Mesenchymal stem cell (in vitro differentiated cells and primary cell): ENCODE measurements around the gene GRP.

Experiments used
- DNase-seq: peaks from one replicate; pipeline ENCODE4 v3.0.0-alpha.2; 2013
- H2AFZ ChIP-seq: one replicate; pipeline ENCODE4 v1.6.1; 2013; ENCODE audit warnings: low read depth, mild to moderate bottlenecking, control low read depth, inconsistent platforms, low read length, moderate library complexity
- H2AK5ac ChIP-seq: 2 replicates; pipeline ENCODE4 v1.6.1; 2013; ENCODE audit warnings: low read length, moderate library complexity, mild to moderate bottlenecking, inconsistent platforms; ENCODE audit not compliant: severe bottlenecking
- H2BK120ac ChIP-seq: one replicate; pipeline ENCODE4 v1.6.1; 2013; ENCODE audit warnings: low read depth, mild to moderate bottlenecking, inconsistent platforms, low read length, moderate library complexity
- H2BK12ac ChIP-seq, 2 experiments: one replicate each; pipeline ENCODE4 v1.6.1; 2013; ENCODE audit warnings: inconsistent platforms in 2 of 2, low read length in 2 of 2, mild to moderate bottlenecking in 2 of 2, moderate library complexity in 2 of 2, control low read depth in 1 of 2
- H2BK15ac ChIP-seq: one replicate; pipeline ENCODE4 v1.6.1; 2013; ENCODE audit warnings: mild to moderate bottlenecking, low read depth, inconsistent platforms; ENCODE audit not compliant: poor library complexity, severe bottlenecking
- H2BK5ac ChIP-seq: 2 replicates; pipeline ENCODE4 v1.6.1; 2013; ENCODE audit warnings: low read depth, mild to moderate bottlenecking, low read length, control low read depth, inconsistent platforms; ENCODE audit not compliant: poor library complexity, severe bottlenecking
- H3K14ac ChIP-seq, 2 experiments: one replicate each; pipeline ENCODE4 v1.6.1; 2013; ENCODE audit warnings: inconsistent platforms in 2 of 2, low read length in 2 of 2, control low read depth in 1 of 2, mild to moderate bottlenecking in 1 of 2, moderate library complexity in 1 of 2
- H3K18ac ChIP-seq, 2 experiments: one replicate each; pipeline ENCODE4 v1.6.1; 2013; ENCODE audit warnings: inconsistent platforms in 2 of 2, low read length in 2 of 2, control low read depth in 1 of 2, low read depth in 1 of 2, mild to moderate bottlenecking in 1 of 2
- H3K23ac ChIP-seq, 2 experiments: one replicate each; pipeline ENCODE4 v1.6.1; 2013; ENCODE audit warnings: inconsistent platforms in 2 of 2, low read length in 2 of 2, mild to moderate bottlenecking in 2 of 2, moderate library complexity in 2 of 2, control low read depth in 1 of 2
- H3K27ac ChIP-seq: 2 replicates; pipeline ENCODE4 v1.5.1; 2013; ENCODE audit warnings: mild to moderate bottlenecking, moderate library complexity, low read length, control low read depth, inconsistent platforms; ENCODE audit not compliant: poor library complexity, severe bottlenecking
- H3K27me3 ChIP-seq, 2 experiments: 2 replicates each; pipeline versions ENCODE4 v1.6.1 to v1.7.0; 2013; ENCODE audit warnings: low read length in 2 of 2, mild to moderate bottlenecking in 2 of 2, moderate library complexity in 2 of 2, control low read depth in 1 of 2, inconsistent platforms in 1 of 2; ENCODE audit not compliant: control insufficient read depth in 1 of 2, insufficient read depth in 1 of 2
- H3K36me3 ChIP-seq, 2 experiments: 2 replicates each; pipeline versions ENCODE4 v1.6.1 to v1.7.0; 2013; ENCODE audit warnings: low read length in 2 of 2, control low read depth in 1 of 2, inconsistent platforms in 1 of 2, low read depth in 1 of 2, mild to moderate bottlenecking in 1 of 2; ENCODE audit not compliant: insufficient read depth in 2 of 2, control insufficient read depth in 1 of 2
- H3K4ac ChIP-seq, 2 experiments: one replicate each; pipeline ENCODE4 v1.6.1; 2013; ENCODE audit warnings: inconsistent platforms in 2 of 2, low read length in 2 of 2, mild to moderate bottlenecking in 2 of 2, moderate library complexity in 2 of 2, control low read depth in 1 of 2, low read depth in 1 of 2
- H3K4me1 ChIP-seq: 2 replicates; pipeline ENCODE4 v1.6.1; 2013; ENCODE audit warnings: low read depth, low read length, control low read depth; ENCODE audit not compliant: control insufficient read depth, insufficient read depth
- H3K4me2 ChIP-seq: 2 replicates; pipeline ENCODE4 v1.6.1; 2013; ENCODE audit warnings: low read length, mild to moderate bottlenecking, inconsistent platforms; ENCODE audit not compliant: poor library complexity, severe bottlenecking
- H3K4me3 ChIP-seq, 2 experiments: 2 replicates each; pipeline versions ENCODE4 v1.5.1 to v1.7.0; 2013; ENCODE audit warnings: low read length in 2 of 2, mild to moderate bottlenecking in 2 of 2, control low read depth in 1 of 2, low read depth in 1 of 2; ENCODE audit not compliant: insufficient read depth in 1 of 2
- H3K79me1 ChIP-seq: replicated peaks from 2 replicates; pipeline ENCODE4 v1.6.1; 2013; ENCODE audit warnings: mild to moderate bottlenecking, control low read depth, low read length, inconsistent platforms; ENCODE audit not compliant: poor library complexity, severe bottlenecking
- H3K9ac ChIP-seq: 2 replicates; pipeline ENCODE4 v1.7.0; 2013; ENCODE audit warnings: mild to moderate bottlenecking, low read length, moderate library complexity
- H3K9me3 ChIP-seq: 2 replicates; pipeline ENCODE4 v1.7.0; 2013; ENCODE audit warnings: mild to moderate bottlenecking, low read length; ENCODE audit not compliant: control insufficient read depth
- H4K8ac ChIP-seq: one replicate; pipeline ENCODE4 v1.6.1; 2013; ENCODE audit warnings: inconsistent platforms, mild to moderate bottlenecking, low read length, moderate library complexity
- H4K91ac ChIP-seq: one replicate; pipeline ENCODE4 v1.6.1; 2013; ENCODE audit warnings: mild to moderate bottlenecking, low read length, inconsistent platforms
- WGBS: methylation state at CpG from one replicate; pipeline ENCODE4 v1.1.7; 2013; ENCODE audit warnings: mixed read lengths; 5-methylcytosine and 5-hydroxymethylcytosine counted together

Gene GRP

GRCh38 chr18:59231877-59232276 is 11.9 kb downstream of the GRP start:
- no peaks in the 10 kb centered on the region for H3K79me1 ChIP-seq
- H4K91ac ChIP-seq = no peak overlapping the region
- no peak overlapping the region for H2BK5ac ChIP-seq
- H3K18ac ChIP-seq = no peak overlapping the region
- H3K27me3 ChIP-seq = peaks cover 32 to 44% of the 10 kb centered on the region in 2 experiments
- H2BK15ac ChIP-seq = no peak overlapping the region
- no peak overlapping the region for H3K23ac ChIP-seq
- no peak overlapping the region for H4K8ac ChIP-seq
- no peak overlapping the region for H3K4me3 ChIP-seq
- DNase-seq = no peak
- H3K36me3 ChIP-seq = no peaks in the 10 kb centered on the region
- no peaks in the 10 kb centered on the region for H3K9me3 ChIP-seq
- no peak overlapping the region for H3K4ac ChIP-seq
- H3K4me2 ChIP-seq = no peak overlapping the region
- H3K27ac ChIP-seq = no peak overlapping the region
- no peak overlapping the region for H2AFZ ChIP-seq
- no peak overlapping the region for H3K14ac ChIP-seq
- no peak overlapping the region for H2AK5ac ChIP-seq
- no peak overlapping the region for H2BK12ac ChIP-seq
- no peak overlapping the region for H2BK120ac ChIP-seq
- no peaks in the 10 kb centered on the region for H3K4me1 ChIP-seq
- 83% methylated on average over 1 of the region's 2 CpGs for WGBS
- H3K9ac ChIP-seq = no peak overlapping the region

DNA sequence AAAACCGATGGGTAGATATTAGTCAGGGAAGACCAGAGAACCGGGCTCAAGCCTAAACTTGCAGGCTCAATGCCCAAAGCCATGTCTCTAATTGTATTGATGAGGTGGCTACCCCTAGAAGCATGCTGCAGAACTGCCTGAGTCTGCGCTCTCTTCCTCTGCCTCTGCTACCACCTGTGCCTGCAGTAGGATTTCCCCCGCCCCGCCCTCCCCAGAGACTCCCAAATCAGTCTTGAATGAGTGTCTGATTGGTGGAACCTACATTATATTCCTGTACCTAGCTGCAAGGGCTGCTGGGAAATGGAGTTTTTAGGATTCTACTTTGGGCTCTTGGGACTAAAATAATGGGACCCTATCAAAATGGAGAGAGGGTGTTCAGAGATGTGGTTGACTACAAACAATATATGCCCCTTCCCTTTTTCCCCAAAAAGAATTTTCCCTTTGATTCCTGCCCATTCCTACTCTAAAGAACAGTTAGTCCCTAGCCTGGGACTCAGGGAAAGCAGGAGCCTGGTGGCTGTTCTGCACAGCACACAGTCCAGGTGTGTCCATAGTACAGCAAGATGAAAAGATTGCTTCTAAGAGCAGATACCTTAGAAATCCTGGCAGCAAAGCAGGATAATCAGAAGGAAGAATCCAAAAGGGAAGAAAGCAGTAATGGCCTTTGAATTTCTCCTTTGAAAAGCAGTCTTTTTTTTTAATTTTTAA is 12.5 kb downstream of the GRP start:
- no peak overlapping the region for H3K4ac ChIP-seq
- H3K9me3 ChIP-seq = no peaks in the 10 kb centered on the region
- no peaks in the 10 kb centered on the region for H3K36me3 ChIP-seq
- no peak overlapping the region for H3K4me3 ChIP-seq
- H3K27me3 ChIP-seq = peaks cover 32 to 45% of the 10 kb centered on the region in 2 experiments
- no peak overlapping the region for H3K14ac ChIP-seq
- no peak overlapping the region for H2BK5ac ChIP-seq
- no peak overlapping the region for H2AFZ ChIP-seq
- H2BK12ac ChIP-seq = no peak overlapping the region
- no peak overlapping the region for H3K27ac ChIP-seq
- no peak overlapping the region for H2BK120ac ChIP-seq
- no peak for DNase-seq
- H3K18ac ChIP-seq = no peak overlapping the region
- H3K4me1 ChIP-seq = no peaks in the 10 kb centered on the region
- WGBS = 70% methylated on average over 2 of the region's 5 CpGs
- no peak overlapping the region for H4K8ac ChIP-seq
- H2BK15ac ChIP-seq = no peak overlapping the region
- no peak overlapping the region for H3K9ac ChIP-seq
- H3K4me2 ChIP-seq = no peak overlapping the region
- H3K79me1 ChIP-seq = no peaks in the 10 kb centered on the region
- no peak overlapping the region for H4K91ac ChIP-seq
- no peak overlapping the region for H3K23ac ChIP-seq
- H2AK5ac ChIP-seq = no peak overlapping the region

DNA sequence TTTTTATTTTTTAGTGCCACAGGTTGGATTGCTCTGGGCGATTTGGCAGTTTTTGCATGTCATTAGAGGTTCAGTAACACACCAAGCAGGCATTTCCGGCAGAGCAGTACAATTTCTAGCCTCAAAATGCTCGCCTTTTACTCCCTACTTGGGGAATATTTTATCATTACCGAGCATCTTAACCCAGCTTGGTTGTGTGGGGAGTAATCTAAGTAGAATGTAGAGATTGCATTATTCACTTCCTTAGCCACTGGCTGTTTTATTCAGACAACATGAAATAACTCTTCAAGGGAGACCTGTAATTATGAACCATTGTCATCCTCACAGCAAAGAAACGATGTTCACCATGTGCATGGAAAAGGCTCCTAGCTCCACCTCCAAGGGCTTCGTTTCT is 13.1 kb downstream of the GRP start:
- Histone ChIP-seq H4K8ac (no peak overlapping the region), H3K79me1 (no peaks in the 10 kb centered on the region), H2AK5ac (no peak overlapping the region), H3K4me3 (no peak overlapping the region), H3K9me3 (no peaks in the 10 kb centered on the region), H4K91ac (no peak overlapping the region), H3K14ac (no peak overlapping the region), H2AFZ (no peak overlapping the region), H2BK120ac (no peak overlapping the region), H2BK5ac (no peak overlapping the region), H3K36me3 (no peaks in the 10 kb centered on the region), H2BK12ac (no peak overlapping the region), H3K9ac (no peak overlapping the region), H3K4me1 (no peaks in the 10 kb centered on the region), H3K18ac (no peak overlapping the region), H3K27ac (no peak overlapping the region), H2BK15ac (no peak overlapping the region), H3K4me2 (no peak overlapping the region), H3K27me3 (peaks cover 34 to 51% of the 10 kb centered on the region in 2 experiments), H3K4ac (no peak overlapping the region), H3K23ac (no peak overlapping the region)
- 58% methylated on average over 4 of the region's 6 CpGs for WGBS
- no peak for DNase-seq

DNA sequence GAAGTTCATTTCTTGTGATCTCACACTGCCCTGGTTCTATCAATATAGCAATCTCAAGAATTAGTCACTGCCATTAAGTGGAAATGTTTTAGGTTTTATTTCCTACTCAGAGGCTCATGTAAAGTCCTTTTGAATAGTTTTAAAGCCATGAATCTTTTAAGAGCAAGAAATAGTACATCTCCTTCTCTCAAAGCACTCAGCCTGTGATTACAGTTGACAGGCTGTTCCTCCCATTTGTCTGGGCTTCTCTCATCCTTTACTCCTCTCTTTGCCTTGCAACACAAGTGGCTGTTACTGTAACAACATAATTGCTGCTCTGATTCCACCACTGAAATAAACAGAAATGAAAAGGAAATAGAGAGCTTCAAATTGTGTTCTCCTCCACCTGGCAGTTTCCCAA is 18.4 kb downstream of the GRP start:
- Histone ChIP-seq H2BK5ac (no peak overlapping the region), H3K4me3 (no peak overlapping the region), H3K27ac (no peak overlapping the region), H3K14ac (no peak overlapping the region), H3K4ac (no peak overlapping the region), H3K36me3 (no peaks in the 10 kb centered on the region), H3K9ac (no peak overlapping the region), H3K79me1 (no peaks in the 10 kb centered on the region), H3K27me3 (peaks cover 11 to 52% of the 10 kb centered on the region in 2 experiments), H3K4me2 (no peak overlapping the region), H3K23ac (no peak overlapping the region), H4K91ac (no peak overlapping the region), H2BK15ac (no peak overlapping the region), H3K4me1 (no peaks in the 10 kb centered on the region), H3K18ac (no peak overlapping the region), H2AK5ac (no peak overlapping the region), H2BK120ac (no peak overlapping the region), H2BK12ac (no peak overlapping the region), H2AFZ (no peak overlapping the region), H3K9me3 (peaks cover 2% of the 10 kb centered on the region), H4K8ac (no peak overlapping the region)
- DNase-seq = no peak
